ENCODE measurements around the gene HMGCS2.

DNA sequence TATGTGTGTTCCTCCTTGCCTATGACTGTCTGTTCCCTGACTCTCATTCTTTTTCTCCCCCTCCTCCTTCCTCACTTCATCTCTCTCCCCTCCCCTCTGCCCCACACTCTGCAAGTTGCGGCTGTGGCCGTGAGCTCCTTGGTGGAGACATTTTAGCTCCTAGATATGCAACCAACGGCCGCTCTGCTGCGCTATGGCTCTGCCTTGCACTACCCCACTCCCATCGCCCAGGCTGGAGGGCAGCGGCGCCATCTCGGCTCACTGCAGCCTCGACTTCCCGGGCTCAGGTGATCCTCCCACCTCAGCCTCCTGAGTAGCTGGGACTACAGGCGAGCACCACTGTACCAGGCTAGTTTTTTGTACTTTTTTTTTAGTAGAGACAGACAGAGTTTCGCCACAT lies 37.0 kb upstream of the HMGCS2 start:
- TF ChIP-seq, protein P1, sequence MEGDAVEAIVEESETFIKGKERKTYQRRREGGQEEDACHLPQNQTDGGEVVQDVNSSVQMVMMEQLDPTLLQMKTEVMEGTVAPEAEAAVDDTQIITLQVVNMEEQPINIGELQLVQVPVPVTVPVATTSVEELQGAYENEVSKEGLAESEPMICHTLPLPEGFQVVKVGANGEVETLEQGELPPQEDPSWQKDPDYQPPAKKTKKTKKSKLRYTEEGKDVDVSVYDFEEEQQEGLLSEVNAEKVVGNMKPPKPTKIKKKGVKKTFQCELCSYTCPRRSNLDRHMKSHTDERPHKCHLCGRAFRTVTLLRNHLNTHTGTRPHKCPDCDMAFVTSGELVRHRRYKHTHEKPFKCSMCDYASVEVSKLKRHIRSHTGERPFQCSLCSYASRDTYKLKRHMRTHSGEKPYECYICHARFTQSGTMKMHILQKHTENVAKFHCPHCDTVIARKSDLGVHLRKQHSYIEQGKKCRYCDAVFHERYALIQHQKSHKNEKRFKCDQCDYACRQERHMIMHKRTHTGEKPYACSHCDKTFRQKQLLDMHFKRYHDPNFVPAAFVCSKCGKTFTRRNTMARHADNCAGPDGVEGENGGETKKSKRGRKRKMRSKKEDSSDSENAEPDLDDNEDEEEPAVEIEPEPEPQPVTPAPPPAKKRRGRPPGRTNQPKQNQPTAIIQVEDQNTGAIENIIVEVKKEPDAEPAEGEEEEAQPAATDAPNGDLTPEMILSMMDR (IDR thresholded peaks at IDR 0.05) = no peak
- no peak for TF ChIP-seq POLR2A (IDR thresholded peaks at IDR 0.05)

Measured in body of pancreas (tissue), 4 donors.